Stimulated activated CD4-positive, alpha-beta T cell treated with anti-CD3 and anti-CD28 coated beads, TNF-alpha, amount 100 ng/mL, for 48 hours (primary cell): Measurements from ENCODE around the gene EMILIN2.
"Not testable (repeated sequence)": the region's sequence is repeated elsewhere in the genome, so short reads cannot be mapped to it uniquely, and the experiment has no call there.

Experiments used
- DNase-seq, 3 donors: peaks; one replicate each; pipeline ENCODE4 v3.0.0-alpha.2; 2020; ENCODE audit warnings: low read depth in 3 of 3

The EMILIN2 gene

DNA sequence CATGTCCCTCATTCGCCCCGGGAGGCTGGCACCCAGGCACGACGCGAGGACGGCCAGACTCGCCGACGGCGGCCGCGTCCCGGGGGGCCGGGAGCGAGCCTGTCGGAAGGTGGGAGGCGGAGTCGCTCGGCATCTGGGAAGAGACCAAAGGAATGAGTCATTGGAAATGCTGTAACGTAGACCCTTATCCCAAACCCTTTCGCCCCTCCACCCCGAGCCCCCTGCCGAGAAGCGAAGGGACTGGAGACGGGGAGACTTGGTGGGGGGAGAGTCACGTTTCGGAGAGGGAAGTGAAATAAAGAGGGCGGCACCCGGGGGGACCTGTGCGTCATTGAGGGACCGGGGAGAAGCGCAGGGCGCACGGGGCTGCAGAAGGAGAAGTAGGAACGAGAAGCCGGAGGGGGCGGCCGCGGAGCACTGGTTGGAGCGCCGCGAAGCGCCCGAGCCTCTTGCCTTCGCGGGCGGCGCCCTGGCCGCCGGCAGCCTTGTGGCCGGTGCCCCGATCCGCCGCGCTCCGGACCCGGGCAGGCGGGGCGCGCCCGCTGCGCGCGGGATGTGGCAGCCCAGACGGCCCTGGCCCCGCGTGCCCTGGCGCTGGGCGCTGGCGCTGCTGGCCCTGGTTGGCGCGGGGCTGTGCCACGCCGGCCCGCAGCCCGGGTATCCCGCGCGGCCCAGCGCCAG is at the start of gene EMILIN2:
EMILIN2 (plus strand) TSS at position 371 of the 681 bp plus-strand sequence; CDS start at position 554, 183 bp downstream.
- peak in 1 of 3 donors; percentile 28 for DNase-seq

DNA sequence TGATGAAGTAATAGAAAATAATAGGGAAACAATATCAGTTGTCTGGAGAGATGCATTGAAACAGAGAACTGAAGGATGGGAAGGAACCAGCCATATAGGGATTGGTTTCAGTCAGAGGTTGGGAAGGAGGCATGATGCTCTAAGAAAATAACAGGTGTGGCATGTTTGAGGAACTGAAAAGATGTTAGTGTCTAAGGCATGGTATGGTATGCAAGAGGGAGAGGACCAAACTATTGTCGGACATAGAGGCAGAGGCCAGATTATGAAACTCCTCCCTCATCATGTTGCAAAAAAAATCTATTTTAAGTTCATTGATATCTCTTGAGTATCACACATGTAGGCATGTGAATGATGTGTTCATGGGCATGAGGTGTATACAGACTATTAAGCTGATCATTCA is 48.9 kb upstream of the EMILIN2 start:
- no peak for DNase-seq

DNA sequence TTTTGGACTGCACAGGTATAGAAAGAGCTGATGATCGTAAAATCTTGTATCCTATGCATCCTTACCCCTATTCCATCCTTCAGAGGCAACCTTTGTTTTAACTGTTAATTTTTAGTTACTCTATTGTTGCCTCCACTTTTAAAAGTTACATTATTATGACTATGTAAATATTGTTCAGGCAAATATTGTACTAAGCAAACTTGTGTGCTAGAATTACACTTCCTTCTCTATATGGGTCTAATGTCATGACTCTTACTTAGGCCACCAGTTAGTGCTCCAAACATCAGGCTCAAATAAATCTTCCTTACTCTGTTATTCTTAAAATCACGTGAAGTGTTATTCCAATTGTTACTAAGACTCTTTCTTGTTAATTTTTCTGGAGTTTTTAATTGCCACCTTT is 47.4 kb upstream of the EMILIN2 start:
- DNase-seq = no peak

DNA sequence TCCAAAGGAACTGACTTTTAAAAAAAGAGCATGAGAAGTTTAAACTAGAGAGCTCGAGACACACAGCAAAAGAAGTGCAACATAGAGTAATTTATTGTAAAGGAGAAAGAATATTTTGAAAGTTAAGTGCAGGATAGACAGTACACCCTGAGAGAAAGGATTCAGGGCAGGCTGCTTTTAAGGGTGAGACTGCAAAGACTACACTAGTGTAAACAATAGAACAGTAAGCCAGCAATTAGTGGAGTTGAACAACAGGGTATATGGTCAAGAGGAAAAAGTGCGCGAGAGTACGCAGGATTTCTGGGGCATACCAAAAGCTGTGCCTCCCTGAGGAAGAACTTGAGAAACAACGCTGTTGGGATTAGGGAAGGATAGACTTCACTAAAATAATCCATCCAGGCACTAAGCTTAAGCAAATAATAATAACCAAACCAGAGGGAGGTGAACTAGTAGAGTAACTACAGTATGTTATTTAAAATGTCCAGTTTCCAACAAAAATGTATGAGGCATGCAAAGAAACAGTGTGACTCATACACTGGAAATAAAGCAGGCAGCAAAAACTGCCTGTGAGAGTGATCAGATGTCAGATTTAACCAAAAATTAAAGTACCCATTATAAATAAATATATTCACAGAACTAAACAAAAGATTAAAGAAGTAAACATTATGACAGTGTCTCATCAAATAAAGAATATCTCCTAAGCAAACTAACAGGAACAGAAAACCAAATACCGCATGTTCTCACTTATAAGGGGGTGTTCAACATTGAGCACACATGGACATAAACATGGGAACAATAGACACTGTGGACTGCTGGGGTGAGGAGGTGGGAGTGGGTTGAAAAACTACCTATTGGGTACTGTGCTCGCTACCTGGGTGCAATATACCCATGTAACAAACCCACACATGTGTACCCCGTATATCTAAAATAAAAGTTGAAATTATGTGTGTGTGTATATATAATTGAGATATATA is 40.5 kb upstream of the EMILIN2 start:
- no peak for DNase-seq

DNA sequence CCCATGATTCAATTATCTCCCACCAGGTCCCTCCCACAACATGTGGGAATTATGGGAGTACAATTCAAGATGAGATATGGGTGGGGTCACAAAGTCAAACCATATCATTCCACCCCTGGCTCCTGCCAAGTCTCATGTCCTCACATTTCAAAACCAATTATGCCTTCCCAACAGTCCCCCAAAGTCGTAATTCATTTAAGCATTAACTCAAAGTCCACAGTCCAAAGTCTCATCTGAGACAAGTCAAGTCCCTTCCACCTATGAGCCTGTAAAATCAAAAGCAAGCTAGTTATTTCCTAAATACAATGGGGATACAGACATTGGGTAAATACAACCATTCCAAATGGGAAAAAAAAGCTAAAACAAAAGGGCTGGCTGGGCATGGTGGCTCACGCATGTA is 38.2 kb upstream of the EMILIN2 start:
- not testable (repeated sequence) for DNase-seq

DNA sequence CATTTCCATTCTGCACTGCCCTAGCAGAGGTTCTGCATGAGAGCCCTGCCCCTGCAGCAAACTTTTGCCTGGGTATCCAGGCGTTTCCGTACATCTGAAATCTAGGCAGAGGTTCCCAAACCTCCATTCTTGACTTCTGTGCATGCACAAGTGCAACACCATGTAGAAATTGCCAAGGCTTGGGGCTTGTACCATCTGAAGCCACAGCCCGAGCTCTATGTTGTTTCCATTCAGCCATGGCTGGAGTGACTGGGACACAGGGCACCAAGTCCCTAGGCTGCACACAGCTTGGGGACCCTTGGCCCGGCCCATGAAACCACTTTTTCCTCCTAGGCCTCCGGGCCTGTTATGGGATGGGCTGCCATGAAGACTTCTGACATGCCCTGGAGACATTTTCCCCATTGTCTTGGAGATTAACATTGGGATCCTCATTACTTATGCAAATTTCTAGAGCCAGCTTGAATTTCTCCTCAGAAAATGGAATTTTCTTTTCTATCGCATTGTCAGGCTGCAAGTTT is 37.1 kb upstream of the EMILIN2 start:
- not testable (repeated sequence) for DNase-seq

DNA sequence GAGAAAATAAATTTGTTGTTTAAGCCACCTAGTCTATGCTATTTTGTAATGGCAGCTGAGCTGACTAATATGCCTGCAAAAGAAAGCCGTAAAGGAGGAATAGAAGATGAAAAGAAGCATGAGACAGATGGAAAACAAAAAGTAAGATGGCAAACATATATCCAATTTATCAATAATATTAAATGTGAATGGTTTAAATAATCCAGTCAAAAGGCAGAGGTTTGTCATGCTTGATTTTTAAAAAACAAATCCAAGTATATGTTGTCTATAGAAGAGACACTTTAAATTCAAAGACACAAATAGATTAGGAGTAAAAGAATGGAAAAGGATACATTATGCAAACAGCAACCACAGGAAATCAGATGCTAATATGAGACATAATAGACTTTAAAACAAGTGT is 35.4 kb upstream of the EMILIN2 start:
- no peak for DNase-seq

DNA sequence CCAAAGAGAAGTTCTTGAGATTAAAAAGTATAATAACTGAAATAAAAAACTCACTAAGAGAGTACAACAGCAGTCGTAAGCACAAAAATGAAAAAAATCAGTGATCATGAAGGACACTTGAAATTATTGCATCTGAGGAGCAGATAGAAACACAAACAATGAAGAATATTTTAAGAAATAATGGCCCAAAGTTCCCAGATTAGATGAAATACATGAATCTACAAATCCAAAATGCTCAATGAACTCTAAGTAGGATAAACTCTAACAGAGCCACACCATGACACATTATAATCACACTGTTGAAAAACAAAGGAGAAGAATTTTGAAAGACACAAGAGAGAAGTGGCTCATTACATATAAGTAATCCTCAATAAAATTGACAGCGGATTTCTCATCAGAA is 31.9 kb upstream of the EMILIN2 start:
- DNase-seq = no peak

DNA sequence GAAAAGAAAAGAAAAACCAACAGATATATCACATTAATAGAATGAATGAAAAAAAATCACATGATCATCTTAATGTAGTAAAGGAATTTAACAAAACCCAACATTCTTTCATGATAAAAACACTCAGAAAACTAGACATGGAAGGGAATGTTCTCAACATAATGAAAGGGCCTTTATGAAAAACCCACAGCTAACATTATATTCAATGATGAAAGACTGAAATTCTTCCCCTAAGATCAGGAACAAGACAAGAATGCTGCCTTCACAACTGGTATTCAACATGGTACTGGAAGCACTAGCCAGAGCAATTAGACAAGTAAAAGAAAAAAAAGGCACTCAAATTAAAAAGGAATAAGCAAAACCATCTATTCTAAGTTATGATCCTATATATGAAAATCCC is 28.5 kb upstream of the EMILIN2 start:
- DNase-seq = no peak

DNA sequence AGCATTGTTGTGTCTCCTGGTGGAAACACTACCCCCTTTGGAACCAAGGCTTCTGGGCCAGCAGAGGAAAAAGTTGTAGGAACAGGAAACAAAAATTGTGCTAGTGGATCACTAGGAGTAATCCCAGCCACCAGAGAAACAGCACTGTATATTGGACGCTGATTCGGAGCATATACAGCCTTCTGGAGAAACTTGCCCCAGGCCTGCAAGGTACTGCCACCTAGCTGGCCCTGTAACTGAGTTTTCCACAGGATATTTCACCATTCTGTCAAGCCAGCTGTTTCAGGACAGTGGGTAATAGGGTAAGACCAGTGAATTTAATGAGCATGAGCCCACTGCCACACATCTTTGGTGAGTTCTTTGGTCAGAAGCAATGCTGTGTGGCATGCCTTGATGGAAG is 25.1 kb upstream of the EMILIN2 start:
- no peak for DNase-seq

DNA sequence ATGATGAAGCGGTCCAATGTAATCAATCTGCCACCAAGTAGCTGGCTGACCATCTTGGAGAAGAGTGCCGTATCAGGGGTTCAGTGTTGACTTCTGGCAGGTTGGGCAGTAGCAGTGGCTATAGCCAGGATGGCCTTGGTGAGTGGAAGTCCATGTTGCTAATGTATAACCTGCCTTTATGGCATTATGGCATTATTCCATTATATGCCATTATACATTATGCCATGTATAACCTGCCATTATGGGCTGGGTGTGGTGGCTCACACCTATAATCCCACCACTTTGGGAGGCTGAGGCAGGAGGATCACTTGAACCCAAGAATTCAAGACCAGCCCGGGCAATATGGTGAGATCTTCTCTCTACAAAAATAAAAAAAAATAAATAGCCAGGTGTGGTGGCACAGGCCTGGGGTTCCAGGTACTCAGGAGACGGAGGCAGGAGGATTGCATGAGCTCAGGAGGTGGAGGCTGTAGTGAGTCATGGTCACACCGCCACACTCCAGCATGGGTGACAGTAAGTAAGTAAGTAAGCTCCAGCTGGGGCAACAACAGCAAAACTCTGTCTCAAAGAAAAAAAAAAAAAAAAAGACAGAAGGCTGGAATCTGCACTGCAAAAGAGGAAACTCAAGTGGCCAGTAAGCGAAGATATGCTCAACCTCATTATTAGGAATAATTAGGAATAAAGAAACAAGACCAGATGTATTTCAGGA is 24.4 kb upstream of the EMILIN2 start:
- no peak for DNase-seq

DNA sequence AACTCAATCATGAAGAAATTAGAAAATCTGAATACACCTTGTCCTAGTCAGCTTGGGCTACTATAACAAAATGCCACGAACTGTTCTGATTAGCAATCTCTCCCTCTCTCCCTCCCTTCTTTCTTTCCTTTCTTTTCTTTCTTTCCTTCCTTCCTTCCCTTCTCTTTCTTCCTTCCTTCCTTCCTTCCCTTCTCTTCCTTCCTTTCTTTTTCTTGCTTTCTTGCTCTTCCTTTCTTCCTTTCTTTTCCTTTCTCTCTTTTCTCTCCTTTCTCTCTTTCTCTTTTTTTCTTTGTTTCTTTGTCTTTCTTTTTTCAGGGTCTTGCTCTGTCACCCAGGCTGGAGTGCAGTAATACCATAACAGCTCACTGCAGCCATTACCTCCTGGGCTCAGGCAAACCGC is 23.6 kb upstream of the EMILIN2 start:
- DNase-seq = no peak

DNA sequence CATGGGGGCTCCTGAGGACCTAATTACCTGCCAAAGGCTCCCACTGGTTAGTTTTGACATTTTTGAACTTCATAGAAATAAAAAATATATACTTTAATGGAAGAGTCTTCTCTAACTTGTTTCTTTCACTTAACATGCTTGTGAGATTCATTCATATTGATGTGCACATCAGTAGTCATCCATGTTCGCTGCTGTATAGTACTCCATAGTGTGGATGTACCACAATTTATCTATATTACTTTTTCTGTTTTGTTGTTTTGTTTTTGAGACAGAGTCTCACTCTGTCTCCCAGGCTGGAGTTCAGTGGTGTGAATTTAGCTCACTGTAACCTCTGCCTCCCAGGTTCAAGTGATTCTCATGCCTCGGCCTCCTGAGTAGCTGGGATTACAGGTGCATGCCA is 22.8 kb upstream of the EMILIN2 start:
- no peak for DNase-seq

DNA sequence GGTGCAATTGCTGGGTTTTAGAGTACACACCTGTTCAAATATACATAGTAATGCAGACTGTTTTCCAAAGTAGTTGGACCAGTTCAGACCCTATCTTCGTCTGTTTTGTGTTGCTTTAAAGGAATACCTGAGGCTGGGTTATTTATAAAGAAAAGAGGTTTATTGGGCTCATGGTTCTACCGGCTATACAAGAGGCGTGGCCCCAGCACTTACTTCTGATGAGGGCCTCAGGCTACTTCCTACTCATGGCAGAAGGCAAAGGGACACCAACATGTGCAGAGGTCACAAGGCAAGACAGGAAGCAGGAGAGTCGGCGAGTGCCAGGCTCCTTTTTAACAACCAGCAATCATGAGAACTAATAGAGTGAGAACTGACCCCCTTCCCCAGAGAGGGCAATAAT is 21.9 kb upstream of the EMILIN2 start:
- no peak for DNase-seq

DNA sequence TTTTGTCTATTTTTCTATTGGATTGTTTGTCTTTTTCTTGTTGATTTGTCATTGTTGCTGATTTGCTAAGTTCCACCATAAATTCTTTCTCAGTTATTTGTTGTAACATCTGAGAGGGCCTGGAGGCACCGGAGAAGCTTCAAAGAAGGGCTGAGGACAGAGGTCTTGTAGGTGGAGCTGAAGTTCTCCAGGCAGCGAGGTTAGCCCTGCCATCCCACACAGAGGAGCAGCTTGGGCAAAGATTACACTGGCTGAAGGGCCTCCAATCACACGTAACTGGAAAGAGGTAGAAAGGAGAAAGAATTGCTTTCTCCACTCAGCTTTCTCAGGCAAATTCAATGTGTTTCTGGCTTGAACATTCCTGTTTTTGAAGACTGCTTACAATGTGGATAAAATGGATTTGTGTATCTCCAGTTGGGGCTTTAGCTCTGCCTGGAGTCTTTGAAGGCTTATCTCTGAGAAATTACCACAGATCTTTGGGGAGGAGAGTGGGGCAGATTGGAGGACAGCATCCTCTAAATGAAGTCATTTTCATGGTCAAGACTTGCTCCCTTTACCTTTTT is 21.1 kb upstream of the EMILIN2 start:
- no peak for DNase-seq

DNA sequence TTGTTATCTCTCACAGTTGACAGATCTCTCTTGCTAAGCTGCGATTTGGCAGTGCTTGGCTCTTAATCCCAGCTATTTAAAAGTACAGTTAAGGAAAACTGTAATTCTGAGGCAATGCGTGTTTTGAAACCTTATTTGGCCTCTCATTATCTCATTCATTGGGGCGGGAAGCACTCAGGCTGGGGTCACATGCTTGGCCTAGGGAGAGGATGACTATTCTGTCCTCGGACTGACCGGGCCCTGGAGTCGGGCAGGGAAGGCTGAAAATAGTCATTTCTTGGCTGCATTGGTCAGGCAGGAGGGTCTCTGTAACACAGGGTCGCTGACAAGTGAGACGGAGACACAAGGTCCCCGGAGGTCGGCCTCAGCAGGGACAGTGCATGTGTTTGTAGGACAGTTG is 20.2 kb upstream of the EMILIN2 start:
- no peak for DNase-seq

DNA sequence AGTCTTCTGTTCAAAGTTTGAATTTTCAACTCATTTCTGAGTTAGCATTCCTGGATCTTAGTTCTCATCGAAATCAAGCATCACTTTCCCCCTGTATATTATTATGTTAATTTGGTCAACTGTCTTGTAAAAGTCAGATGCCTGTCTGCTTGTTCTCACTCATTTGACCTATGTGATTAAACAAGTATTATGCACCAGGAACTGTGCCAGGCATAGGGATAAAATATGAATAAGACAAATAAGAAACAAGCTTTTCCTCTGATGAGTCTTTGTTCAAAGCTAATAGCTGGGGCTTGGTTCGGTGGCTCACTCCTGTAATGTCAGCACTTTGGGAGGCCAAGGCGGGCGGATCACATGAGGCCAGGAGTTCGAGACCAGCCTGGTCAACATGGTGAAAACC is 19.7 kb upstream of the EMILIN2 start:
- DNase-seq = no peak

DNA sequence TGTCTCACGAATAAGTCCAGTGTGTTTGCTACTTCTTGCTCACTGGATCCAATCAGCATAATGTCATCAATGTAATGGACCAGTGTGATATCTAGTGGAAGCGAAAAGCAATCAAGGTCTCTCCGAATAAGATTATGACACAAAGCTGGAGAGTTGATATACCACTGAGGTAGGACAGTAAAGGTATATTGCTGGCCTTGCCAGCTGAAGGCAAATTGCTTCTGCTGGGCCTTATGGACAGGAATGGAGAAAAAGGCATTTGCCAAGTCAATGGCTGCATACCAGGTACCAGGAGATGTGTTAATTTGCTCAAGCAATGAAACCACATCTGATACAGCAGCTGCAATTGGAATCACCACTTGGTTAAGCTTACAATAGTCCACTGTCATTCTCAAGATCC is 10.7 kb upstream of the EMILIN2 start:
- not testable (repeated sequence) for DNase-seq

DNA sequence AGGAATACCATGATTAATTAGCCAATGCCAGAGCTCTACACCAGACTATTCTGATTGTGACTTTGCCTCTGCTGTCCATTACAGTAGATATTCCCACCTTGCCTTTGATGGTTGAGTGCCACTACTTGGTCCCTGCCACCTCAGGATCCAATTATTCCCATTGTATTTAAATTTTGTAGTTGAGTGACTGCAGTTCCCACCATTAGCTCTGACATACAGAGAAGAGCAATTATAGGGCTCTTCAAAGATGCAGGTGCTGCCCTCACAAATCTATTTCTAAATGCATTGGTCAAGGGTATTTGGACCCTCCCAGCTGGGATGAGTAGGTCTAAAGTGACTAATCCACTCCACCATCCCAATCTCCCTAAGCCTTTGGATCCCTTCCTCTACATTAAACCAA is 9.5 kb upstream of the EMILIN2 start:
- not testable (repeated sequence) for DNase-seq

DNA sequence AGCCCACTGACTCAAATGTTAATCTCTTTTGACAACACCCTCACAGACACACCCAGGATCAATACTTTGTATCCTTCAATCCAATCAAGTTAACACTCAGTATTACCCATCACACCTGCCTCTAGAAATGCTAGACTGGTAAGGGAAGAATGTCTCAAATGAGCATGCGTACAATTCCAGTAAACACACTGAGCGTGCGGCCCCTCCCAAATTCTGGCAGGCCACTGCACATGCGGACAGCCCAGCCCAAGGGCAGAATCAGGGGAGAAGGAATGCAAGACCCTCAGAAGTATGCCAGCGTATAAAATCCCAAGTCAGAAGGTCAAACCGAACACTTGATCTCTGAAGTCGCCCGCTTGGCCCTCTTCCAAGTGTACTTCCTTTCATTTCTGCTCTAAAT is 7.6 kb upstream of the EMILIN2 start:
- DNase-seq = no peak

DNA sequence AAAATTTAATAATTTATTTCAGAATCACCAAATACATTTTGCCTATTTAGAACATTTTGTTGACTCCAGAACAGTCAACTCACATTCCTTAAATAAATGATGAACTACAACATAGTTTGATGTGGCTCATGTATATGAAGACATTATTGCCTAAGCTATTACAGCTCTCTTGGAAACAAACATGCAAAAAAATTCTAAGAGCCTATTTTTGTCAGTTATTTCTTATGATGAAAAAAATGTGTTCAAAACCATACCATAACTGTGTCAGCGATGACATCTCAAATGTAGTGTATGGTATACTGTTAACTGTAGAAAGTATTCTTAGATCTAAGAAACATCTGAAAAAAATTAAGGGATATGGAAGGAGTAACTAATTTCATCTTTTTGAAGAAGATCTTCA is 6.3 kb upstream of the EMILIN2 start:
- no peak for DNase-seq

DNA sequence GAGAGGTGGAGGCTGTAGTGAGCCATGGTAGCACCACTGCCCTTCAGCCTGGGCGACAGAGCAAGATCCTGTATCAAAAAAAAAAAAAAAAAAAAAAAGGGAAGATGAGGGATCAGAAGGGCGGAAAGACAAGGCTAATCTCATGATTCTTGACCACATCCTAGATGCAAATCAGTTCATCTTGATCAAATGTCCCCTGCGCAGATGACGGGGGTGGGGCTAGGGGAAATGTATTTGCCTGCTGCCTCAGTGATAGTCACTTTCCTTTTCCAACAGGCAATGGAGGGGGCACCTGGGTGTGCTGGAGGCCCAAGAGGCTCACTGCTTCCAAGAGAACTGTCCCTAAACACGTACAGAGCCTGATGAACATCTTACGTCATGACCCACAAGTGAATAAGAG is 3.7 kb upstream of the EMILIN2 start:
- DNase-seq = no peak
